Spleen (tissue), 11 donors: ENCODE results near the gene RNGTT. TPM values are rescaled to one million over a fixed set of nuclear protein-coding genes. Genes with fewer than 3 reads are reported as not detected.

Source experiments
- DNase-seq: peaks from one replicate; pipeline ENCODE4 v3.0.0-alpha.2; 2020
- H3K27ac ChIP-seq, 8 donors: fragments of 200-600 bp; sonication (generic) in 7 of 8; 1 replicate in 4 of 8; 2 replicates in 4 of 8; pipeline versions ENCODE4 v1.5.0 to v1.8.0; 2016 to 2021; ENCODE audit warnings: inconsistent platforms in 4 of 8, mild to moderate bottlenecking in 4 of 8, moderate library complexity in 1 of 8
- H3K27me3 ChIP-seq, 7 donors: fragments of 200-600 bp; sonication (generic) in 6 of 7; replicated peaks in 1 of 7; 1 replicate in 4 of 7; 2 replicates in 3 of 7; pipeline versions ENCODE4 v1.5.0 to v1.8.0; 2016 to 2021; ENCODE audit warnings: inconsistent platforms in 3 of 7, mild to moderate bottlenecking in 1 of 7
- H3K36me3 ChIP-seq, 6 donors: fragments of 200-600 bp; sonication (generic) in 5 of 6; 1 replicate in 4 of 6; 2 replicates in 2 of 6; pipeline versions ENCODE4 v1.5.0 to v1.8.0; 2016 to 2021; ENCODE audit warnings: inconsistent platforms in 2 of 6
- H3K4me1 ChIP-seq, 6 donors: fragments of 200-600 bp; sonication (generic) in 5 of 6; 1 replicate in 3 of 6; 2 replicates in 3 of 6; pipeline versions ENCODE4 v1.5.0 to v1.8.0; 2016 to 2021; ENCODE audit warnings: inconsistent platforms in 3 of 6
- H3K4me3 ChIP-seq, 8 donors: fragments of 200-600 bp; sonication (generic) in 7 of 8; 1 replicate in 4 of 8; 2 replicates in 4 of 8; pipeline versions ENCODE4 v1.5.0 to v1.8.0; 2016 to 2021; ENCODE audit warnings: inconsistent platforms in 4 of 8, mild to moderate bottlenecking in 4 of 8, moderate library complexity in 2 of 8
- H3K9me3 ChIP-seq, 8 donors: fragments of 200-600 bp; sonication (generic) in 7 of 8; 1 replicate in 4 of 8; 2 replicates in 4 of 8; pipeline versions ENCODE4 v1.5.0 to v1.8.0; 2016 to 2021; ENCODE audit warnings: inconsistent platforms in 4 of 8
- CTCF ChIP-seq, 11 experiments: fragments of 200-600 bp in 7 of 11; fragments of 450-650 bp in 4 of 11; sonication (generic) in 4 of 11; IDR thresholded peaks in 8 of 11; conservative IDR thresholded peaks in 3 of 11; 1 replicate in 7 of 11; 2 replicates in 4 of 11; pipeline versions ENCODE4 v1.4.0 to v1.8.0; 2016 to 2021; ENCODE audit warnings: antibody characterized with exemption in 11 of 11, inconsistent platforms in 4 of 11, mild to moderate bottlenecking in 1 of 11
- POLR2A ChIP-seq, 3 donors: fragments of 450-650 bp; IDR thresholded peaks; one replicate each; pipeline ENCODE4 v1.5.1; 2017; ENCODE audit warnings: antibody characterized with exemption in 3 of 3, mild to moderate bottlenecking in 1 of 3
- POLR2AphosphoS5 ChIP-seq, 3 donors: sonication (generic); formaldehyde crosslinking; IDR thresholded peaks; one replicate each; pipeline ENCODE4 v1.5.1; 2017; ENCODE audit warnings: antibody characterized with exemption in 3 of 3
- WGBS, 5 donors: extraction: QIAGEN DNeasy Blood & Tissue Kit in 3 of 5; methylation state at CpG; one replicate each; pipeline versions ENCODE4 v1.1.5 to v1.1.7; 2013 to 2018; 5-methylcytosine and 5-hydroxymethylcytosine counted together
- intact Hi-C: fragments of 100-400 bp; cut with DNase I; formaldehyde crosslinking; loops from one replicate; pipeline ENCODE4 v1.15.0; 2023; ENCODE audit warnings: low total_unique reads
- polyA plus RNA-seq, 3 donors: library from polyadenylated mRNA; stranded (reverse); fragments of 200-250 nt; gene quantifications; one replicate each; pipeline ENCODE4 v1.2.1, GENCODE V29; 2013
- total RNA-seq, 7 donors: library from RNA; depleted of rRNA in 3 of 7; stranded (reverse); fragments of >200 nt in 3 of 7; fragmentation: NEBNext Ultra II Directional in 4 of 7; extraction: Animal tissue kit (Norgen Biotek cat#: 25700) in 4 of 7; gene quantifications; one replicate each; pipeline versions ENCODE4 v1.1.0 to v1.2.1, GENCODE V29; 2016 to 2021
- donor health status: healthy with polysubstance abuse.
- donor health status: DM: no; HTN: no; CAD: no; lungs with moderate emphysema.
- donor health status: DM: no; HTN: no; CAD: no.
- donor health status: Bipolar disorder and iron deficiency.
- donor health status: healthy.
- donor health status: DM: no; HTN: no; CAD: no.
- donor health status: DM: yes; HTN: yes; CAD: no.

Gene RNGTT
- total and polyA plus RNA-seq, 10 donors: 9.4 to 27.1 (median 17.6) TPM

GRCh38 chr6:88895911-88896310 is 67.5 kb downstream of the RNGTT start:
- DNase-seq: no peak
- intact Hi-C loops: no loop called here
- peaks cover 0 to 47% (median 0%) of the 10 kb centered on the region in 6 donors for H3K36me3 ChIP-seq
- H3K9me3 ChIP-seq: no peaks in the 10 kb centered on the region
- H3K4me1 ChIP-seq: no peaks in the 10 kb centered on the region
- TF ChIP-seq POLR2A (IDR thresholded peaks at IDR 0.05) (no peak), POLR2AphosphoS5 (IDR thresholded peaks at IDR 0.05) (no peak), CTCF (IDR thresholded peaks at IDR 0.05 in 8 of 11, conservative IDR thresholded peaks at IDR 0.05 in 3 of 11) (no peak)
- WGBS, 5 donors: 96 to 99% (median 97%) methylated on average over 2 of the region's 2 CpGs
- H3K27me3 ChIP-seq: no peaks in the 10 kb centered on the region
- H3K27ac ChIP-seq: no peak overlapping the region
- no peak overlapping the region for H3K4me3 ChIP-seq

DNA sequence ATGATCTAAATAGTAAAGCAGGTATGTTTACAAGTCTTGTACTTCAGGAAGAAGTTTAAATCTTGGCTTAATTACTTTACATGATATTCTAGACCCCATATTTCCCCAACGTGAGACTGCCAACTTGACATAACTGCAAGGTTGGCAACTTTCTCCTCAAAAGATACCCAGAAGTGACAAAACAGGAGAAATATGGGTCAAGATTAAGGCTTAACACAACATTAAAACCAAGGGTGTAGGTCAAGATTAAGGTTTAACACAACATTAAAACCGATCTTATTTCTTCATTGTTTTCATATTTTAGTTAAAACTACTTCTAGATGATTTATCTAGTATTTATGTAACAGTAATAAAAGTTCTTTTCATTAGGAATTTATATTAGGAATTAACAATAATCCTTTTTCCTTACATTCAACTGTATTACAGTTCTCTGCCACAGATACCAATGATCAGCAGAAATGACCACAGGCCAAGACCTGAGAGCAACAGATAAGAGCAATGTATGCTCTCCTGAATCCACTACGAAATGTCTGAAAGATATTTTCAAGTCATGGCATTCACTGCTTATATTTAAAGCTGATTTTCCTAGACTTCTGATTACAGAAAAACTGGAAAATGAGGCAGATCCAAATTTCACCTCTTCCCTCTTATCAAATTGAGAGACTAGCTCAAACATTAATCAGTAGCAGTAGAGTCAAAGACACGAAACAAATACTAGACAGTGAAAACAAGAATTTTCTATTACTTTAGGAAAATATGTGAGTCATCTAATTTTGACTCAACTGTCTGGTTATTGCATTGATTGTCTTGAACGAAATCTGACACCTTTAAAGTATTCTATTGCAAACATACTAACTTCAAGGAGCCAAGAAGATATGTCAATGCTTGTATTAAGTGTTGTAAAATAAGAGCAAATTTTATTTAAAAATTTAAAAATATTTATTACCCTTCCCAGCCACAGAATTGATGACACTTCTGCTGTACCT is 72.3 kb downstream of the RNGTT start:
- Histone ChIP-seq H3K36me3 (peaks cover 0 to 74% (median 13%) of the 10 kb centered on the region in 6 donors), H3K27me3 (no peaks in the 10 kb centered on the region), H3K4me1 (no peaks in the 10 kb centered on the region), H3K27ac (no peak overlapping the region), H3K9me3 (no peaks in the 10 kb centered on the region), H3K4me3 (no peak overlapping the region)
- no peak for DNase-seq
- intact Hi-C loops: no loop called here
- no peak for TF ChIP-seq CTCF (IDR thresholded peaks at IDR 0.05 in 8 of 11, conservative IDR thresholded peaks at IDR 0.05 in 3 of 11)
- TF ChIP-seq POLR2A (IDR thresholded peaks at IDR 0.05): no peak
- WGBS, 5 donors: 85 to 95% (median 92%) methylated on average over 5 of the region's 5 CpGs

- DNase-seq: no peak
- Histone ChIP-seq H3K9me3 (no peaks in the 10 kb centered on the region), H3K27ac (no peak overlapping the region), H3K4me1 (no peaks in the 10 kb centered on the region), H3K4me3 (no peak overlapping the region), H3K27me3 (no peaks in the 10 kb centered on the region), H3K36me3 (peaks cover 0 to 74% (median 14%) of the 10 kb centered on the region in 6 donors)
- intact Hi-C loops: no loop called here
- TF ChIP-seq POLR2A (IDR thresholded peaks at IDR 0.05) (no peak), CTCF (IDR thresholded peaks at IDR 0.05 in 8 of 11, conservative IDR thresholded peaks at IDR 0.05 in 3 of 11) (no peak), POLR2AphosphoS5 (IDR thresholded peaks at IDR 0.05) (no peak)
- WGBS, 5 donors: 89 to 98% (median 96%) methylated on average over 3 of the region's 3 CpGs
Measured at GRCh38 chr6:88890394-88890793, 73.0 kb downstream of the RNGTT start.

- TF ChIP-seq POLR2A (IDR thresholded peaks at IDR 0.05): no peak
- TF ChIP-seq POLR2AphosphoS5 (IDR thresholded peaks at IDR 0.05): no peak
- no peak for TF ChIP-seq CTCF (IDR thresholded peaks at IDR 0.05 in 8 of 11, conservative IDR thresholded peaks at IDR 0.05 in 3 of 11)
- Histone ChIP-seq H3K36me3 (peaks cover 0 to 58% (median 14%) of the 10 kb centered on the region in 6 donors), H3K4me1 (no peaks in the 10 kb centered on the region), H3K9me3 (no peaks in the 10 kb centered on the region), H3K4me3 (no peak overlapping the region), H3K27me3 (no peaks in the 10 kb centered on the region), H3K27ac (no peak overlapping the region)
- no peak for DNase-seq
- intact Hi-C loops: no loop called here
Measured at GRCh38 chr6:88884361-88884760, 79.1 kb downstream of the RNGTT start.
